Measurements from ENCODE around the gene CLIP4.

- no peak for TF ChIP-seq ATF1 (CRISPR knock-in tag; IDR thresholded peaks at IDR 0.05)
- no peak for TF ChIP-seq CTCF (IDR thresholded peaks at IDR 0.05)
- TF ChIP-seq FOXJ3 (CRISPR knock-in tag; IDR thresholded peaks at IDR 0.05; ENCODE audit: borderline replicate concordance), result no peak
- no peak for TF ChIP-seq ZNF232 (CRISPR knock-in tag; IDR thresholded peaks at IDR 0.05)
- no peak for TF ChIP-seq ATF2 (CRISPR knock-in tag; IDR thresholded peaks at IDR 0.05; ENCODE audit: borderline replicate concordance, low read depth)
- TF ChIP-seq ZNF423 (CRISPR knock-in tag; IDR thresholded peaks at IDR 0.05), result no peak
- no peak for TF ChIP-seq MAX (CRISPR knock-in tag; IDR thresholded peaks at IDR 0.05)
- TF ChIP-seq ESRRA (CRISPR knock-in tag; IDR thresholded peaks at IDR 0.05; ENCODE audit: borderline replicate concordance), result no peak
- TF ChIP-seq ZNF416 (CRISPR knock-in tag; IDR thresholded peaks at IDR 0.05), result no peak
- TF ChIP-seq IRF2 (CRISPR knock-in tag; IDR thresholded peaks at IDR 0.05; ENCODE audit: borderline replicate concordance, low read depth), result no peak
- no peak for TF ChIP-seq GABPB1 (CRISPR knock-in tag; IDR thresholded peaks at IDR 0.05)
- no peak for TF ChIP-seq SOX15 (CRISPR knock-in tag; IDR thresholded peaks at IDR 0.05)
- no peak for TF ChIP-seq FOXP1 (CRISPR knock-in tag; IDR thresholded peaks at IDR 0.05; ENCODE audit: borderline replicate concordance)
These were observed 120.2 kb downstream of the CLIP4 start for GRCh38 chr2:29235411-29235810.
